GM12891 (cell line): Measurements from ENCODE around the gene PANK3.

Experiments used
- PAX5 ChIP-seq: IDR thresholded peaks from 2 replicates; pipeline ENCODE4 v1.6.1; 2011; ENCODE audit warnings: low read length, moderate library complexity, mild to moderate bottlenecking; ENCODE audit not compliant: insufficient read depth, severe bottlenecking
- POLR2A ChIP-seq: IDR thresholded peaks from 2 replicates; pipeline ENCODE4 v1.6.1; 2011; ENCODE audit warnings: low read depth, low read length, control low read depth
- POLR2AphosphoS5 ChIP-seq: IDR thresholded peaks from 2 replicates; pipeline ENCODE4 v1.6.1; 2011; ENCODE audit warnings: low read depth, low read length, control low read depth
- POU2F2 ChIP-seq: IDR thresholded peaks from 2 replicates; pipeline ENCODE4 v1.6.1; 2011; ENCODE audit warnings: low read depth, mild to moderate bottlenecking, control low read depth, low read length, moderate library complexity
- SPI1 ChIP-seq: IDR thresholded peaks from 2 replicates; pipeline ENCODE4 v1.6.1; 2011; ENCODE audit warnings: low read depth, low read length, control low read depth
- TAF1 ChIP-seq: IDR thresholded peaks from 2 replicates; pipeline ENCODE4 v1.6.1; 2011; ENCODE audit warnings: low read depth, low read length, control low read depth

DNA sequence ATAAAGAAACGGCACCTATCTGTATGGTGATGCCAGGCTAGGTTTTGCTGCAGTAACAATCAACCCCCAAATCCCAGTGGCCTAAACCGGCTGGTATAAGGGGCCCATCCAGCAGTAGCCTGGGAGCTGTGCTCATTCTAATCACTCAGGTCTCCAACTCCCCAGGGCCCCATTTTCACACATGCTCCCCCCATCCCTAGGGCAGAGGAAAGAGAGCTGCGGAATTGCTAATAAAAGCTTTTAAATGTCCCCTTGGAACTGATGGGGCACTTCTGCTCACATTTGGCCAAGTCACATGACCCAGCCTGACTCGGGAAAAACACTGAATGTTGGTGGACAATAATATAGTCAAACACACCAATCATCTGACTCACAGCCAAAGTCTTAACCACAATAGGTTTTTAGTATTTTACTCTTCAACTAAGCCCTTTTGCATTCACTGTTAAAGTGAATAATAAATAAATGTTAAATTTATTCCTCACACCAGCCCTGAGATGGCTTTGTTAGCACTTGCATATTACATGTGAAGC lies 48.5 kb downstream of the PANK3 start:
- TF ChIP-seq POLR2A (no peak), TAF1 (no peak), POLR2AphosphoS5 (no peak), PAX5 (no peak), SPI1 (no peak), POU2F2 (no peak)
